Cardiac fibroblast (primary cell): Measurements from ENCODE around the gene RGL1.
A peak's percentile ranks its signal among the peaks of the same experiment; 100 is the strongest.
"Not testable (repeated sequence)": the region's sequence is repeated elsewhere in the genome, so short reads cannot be mapped to it uniquely, and the experiment has no call there.

Experiments used
- DNase-seq, 2 donors: peaks; one replicate each; pipeline versions ENCODE4 v3.0.0 to v3.0.0-alpha.2; 2010; ENCODE audit warnings: low read depth in 2 of 2
- H3K4me3 ChIP-seq, 2 donors: replicated peaks in 1 of 2; 1 replicate in 1 of 2; 2 replicates in 1 of 2; pipeline ENCODE4 v1.5.1; 2011; ENCODE audit warnings: low read depth in 2 of 2, low read length in 2 of 2, mild to moderate bottlenecking in 2 of 2, moderate library complexity in 1 of 2
- TF ChIP-seq, protein P1 (sequence below): IDR thresholded peaks from one replicate; pipeline ENCODE4 v1.5.1; 2011; ENCODE audit warnings: low read depth, mild to moderate bottlenecking, low read length, inconsistent platforms

Gene RGL1

GRCh38 chr1:183804916-183805841, at the start of gene RGL1:
TSS of gene RGL1 (plus strand) at chr1:183805120. CDS start at chr1:183805298, 178 bp downstream.
- peak; percentile 88 to 90 for DNase-seq
- TF ChIP-seq, protein P1, sequence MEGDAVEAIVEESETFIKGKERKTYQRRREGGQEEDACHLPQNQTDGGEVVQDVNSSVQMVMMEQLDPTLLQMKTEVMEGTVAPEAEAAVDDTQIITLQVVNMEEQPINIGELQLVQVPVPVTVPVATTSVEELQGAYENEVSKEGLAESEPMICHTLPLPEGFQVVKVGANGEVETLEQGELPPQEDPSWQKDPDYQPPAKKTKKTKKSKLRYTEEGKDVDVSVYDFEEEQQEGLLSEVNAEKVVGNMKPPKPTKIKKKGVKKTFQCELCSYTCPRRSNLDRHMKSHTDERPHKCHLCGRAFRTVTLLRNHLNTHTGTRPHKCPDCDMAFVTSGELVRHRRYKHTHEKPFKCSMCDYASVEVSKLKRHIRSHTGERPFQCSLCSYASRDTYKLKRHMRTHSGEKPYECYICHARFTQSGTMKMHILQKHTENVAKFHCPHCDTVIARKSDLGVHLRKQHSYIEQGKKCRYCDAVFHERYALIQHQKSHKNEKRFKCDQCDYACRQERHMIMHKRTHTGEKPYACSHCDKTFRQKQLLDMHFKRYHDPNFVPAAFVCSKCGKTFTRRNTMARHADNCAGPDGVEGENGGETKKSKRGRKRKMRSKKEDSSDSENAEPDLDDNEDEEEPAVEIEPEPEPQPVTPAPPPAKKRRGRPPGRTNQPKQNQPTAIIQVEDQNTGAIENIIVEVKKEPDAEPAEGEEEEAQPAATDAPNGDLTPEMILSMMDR, result no peak
- peak within 1 kb of the TSS; percentile 63 to 67 for H3K4me3 ChIP-seq

DNA sequence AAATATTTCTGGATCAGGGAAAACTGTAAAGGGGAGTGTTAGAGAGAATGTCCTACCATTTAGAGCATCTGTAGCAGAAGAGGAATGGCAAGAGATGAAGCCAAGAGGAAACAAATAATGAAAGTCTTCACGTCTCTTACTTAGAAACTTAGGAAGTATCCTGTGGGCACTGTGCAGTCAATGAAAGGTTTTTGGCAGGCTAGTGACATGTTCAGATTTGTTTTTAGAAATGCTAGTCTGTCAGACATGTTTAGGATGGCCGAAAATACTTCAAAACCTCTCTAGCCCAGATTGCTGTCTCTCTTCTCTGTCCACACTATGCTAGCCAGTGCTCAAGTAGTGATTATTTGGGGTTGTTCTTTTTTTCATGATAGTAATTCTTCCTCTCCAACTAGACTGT, 48.6 kb upstream of the RGL1 start:
- no peak for DNase-seq
- TF ChIP-seq, protein P1, result no peak
- H3K4me3 ChIP-seq, result no peak overlapping the region

GRCh38 chr1:183757061-183757460, 47.9 kb upstream of the RGL1 start:
- peak; percentile 80 to 91 for DNase-seq

GRCh38 chr1:183758913-183759312, 46.0 kb upstream of the RGL1 start:
- no peak for DNase-seq
- H3K4me3 ChIP-seq, result no peak overlapping the region

More at GRCh38 chr1:183757061-183757460, 47.9 kb upstream of the RGL1 start:
- TF ChIP-seq, protein P1, result no peak
- H3K4me3 ChIP-seq, result no peak overlapping the region

GRCh38 chr1:183760661-183761060, 44.3 kb upstream of the RGL1 start:
- no peak for DNase-seq
- H3K4me3 ChIP-seq, result no peak overlapping the region
- TF ChIP-seq, protein P1, result no peak

More at GRCh38 chr1:183758913-183759312, 46.0 kb upstream of the RGL1 start:
- TF ChIP-seq, protein P1, result no peak

DNA sequence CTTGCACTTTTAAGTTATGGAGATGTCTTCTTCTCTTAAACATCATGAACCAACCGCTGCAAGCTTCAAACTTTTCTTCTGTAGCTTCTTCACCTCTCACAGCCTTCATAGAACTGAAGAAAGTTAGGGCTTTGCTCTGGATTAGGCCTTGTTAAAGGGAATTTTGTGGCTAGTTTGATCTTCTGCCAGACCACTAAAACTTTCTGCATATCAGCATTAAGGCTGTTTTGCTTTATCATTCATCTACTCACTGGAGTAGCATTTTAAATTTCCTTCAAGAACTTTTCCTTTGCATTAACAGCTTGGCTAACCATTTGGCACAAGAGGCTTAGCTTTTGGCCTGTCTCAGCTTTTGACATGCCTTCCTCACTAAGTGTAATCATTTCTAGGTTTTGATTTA, 43.0 kb upstream of the RGL1 start:
- DNase-seq, result peak; percentile 12 to 58
- no peak overlapping the region for H3K4me3 ChIP-seq
- TF ChIP-seq, protein P1, result no peak

DNA sequence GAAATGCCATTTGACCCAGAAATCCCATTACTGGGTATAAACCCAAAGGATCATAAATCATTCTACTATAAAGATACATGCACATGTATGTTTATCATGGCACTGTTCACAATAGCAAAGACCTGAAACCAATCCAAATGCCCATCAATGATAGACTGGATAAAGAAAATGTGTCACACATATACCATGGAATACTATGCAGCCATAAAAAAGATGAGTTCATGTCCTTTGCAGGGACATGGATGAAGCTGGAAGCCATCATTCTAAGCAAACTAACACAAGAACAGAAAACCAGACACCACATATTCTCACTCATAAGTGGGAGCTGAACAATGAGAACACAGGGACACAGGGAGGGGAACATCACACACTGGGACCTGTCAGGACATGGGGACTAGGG, 42.1 kb upstream of the RGL1 start:
- not testable (repeated sequence) for DNase-seq, H3K4me3 ChIP-seq
